Omental fat pad (tissue), 4 donors: ENCODE data around the gene CCM2L. TPM values are rescaled to one million over a fixed set of nuclear protein-coding genes. Genes with fewer than 3 reads are reported as not detected.

Experiments used
- ATAC-seq: fragments of 150-250 bp; one replicate; pipeline ENCODE4 v1.9.1; 2016; ENCODE audit warnings: mild to moderate bottlenecking, moderate library complexity; ENCODE audit not compliant: low FRiP score
- DNase-seq: peaks from one replicate; pipeline ENCODE4 v3.0.0-alpha.2; 2019; ENCODE audit warnings: low spot score
- CTCF ChIP-seq, 3 donors: fragments of 450-650 bp; IDR thresholded peaks; one replicate each; pipeline ENCODE4 v1.5.1; 2016 to 2017; ENCODE audit warnings: antibody characterized with exemption in 3 of 3, mild to moderate bottlenecking in 3 of 3, moderate library complexity in 2 of 3
- total RNA-seq, 4 donors: library from RNA; depleted of rRNA; stranded (reverse); fragments of >200 nt; gene quantifications; one replicate each; pipeline ENCODE4 v1.1.0, GENCODE V29; 2016

The CCM2L gene
- total RNA-seq, 4 donors from 2014 or later: 2.4 to 41.6 (median 6.7) TPM

GRCh38 chr20:31991339-31991705, 18.9 kb upstream of the CCM2L start:
- no peak for TF ChIP-seq CTCF (IDR thresholded peaks at IDR 0.05)
- DNase-seq: no peak
- no peak for ATAC-seq

DNA sequence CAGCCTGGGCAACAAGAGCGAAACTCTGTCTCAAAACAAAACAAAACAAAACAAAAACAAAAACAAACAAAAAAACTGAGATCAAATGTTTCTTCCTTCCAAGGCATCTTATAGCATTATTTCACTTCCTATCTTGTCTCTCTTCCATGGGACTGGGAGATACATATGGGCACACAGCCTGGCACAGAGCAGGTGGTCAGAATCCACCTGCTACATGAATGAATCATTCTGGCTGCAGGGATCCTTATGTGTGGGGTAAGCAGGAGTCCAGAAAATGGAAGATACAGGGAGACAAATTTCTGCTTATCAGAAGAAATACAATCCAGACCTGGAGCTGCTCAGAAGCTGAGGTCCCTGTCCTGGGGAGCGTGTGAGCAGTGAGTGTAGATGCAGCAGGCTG, 18.2 kb upstream of the CCM2L start:
- DNase-seq: no peak
- no peak for TF ChIP-seq CTCF (IDR thresholded peaks at IDR 0.05)
- ATAC-seq: no peak

DNA sequence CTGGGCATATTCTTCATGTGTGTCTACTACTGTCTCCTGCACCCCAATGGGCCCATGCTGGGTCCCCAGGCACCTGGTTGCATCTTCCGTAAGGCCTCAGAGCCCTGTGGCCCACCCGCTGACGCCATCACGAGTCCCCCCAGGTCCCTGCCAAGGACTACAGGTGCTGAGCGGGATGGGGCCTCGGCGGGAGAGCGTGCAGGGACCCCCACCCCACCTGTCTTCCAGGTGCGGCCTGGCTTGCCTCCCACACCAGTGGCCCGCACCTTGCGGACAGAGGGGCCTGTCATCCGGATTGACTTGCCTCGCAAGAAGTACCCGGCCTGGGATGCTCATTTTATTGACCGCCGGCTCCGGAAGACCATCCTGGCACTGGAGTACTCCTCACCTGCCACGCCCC, 13.2 kb upstream of the CCM2L start:
- no peak for ATAC-seq
- no peak for TF ChIP-seq CTCF (IDR thresholded peaks at IDR 0.05)
- no peak for DNase-seq

DNA sequence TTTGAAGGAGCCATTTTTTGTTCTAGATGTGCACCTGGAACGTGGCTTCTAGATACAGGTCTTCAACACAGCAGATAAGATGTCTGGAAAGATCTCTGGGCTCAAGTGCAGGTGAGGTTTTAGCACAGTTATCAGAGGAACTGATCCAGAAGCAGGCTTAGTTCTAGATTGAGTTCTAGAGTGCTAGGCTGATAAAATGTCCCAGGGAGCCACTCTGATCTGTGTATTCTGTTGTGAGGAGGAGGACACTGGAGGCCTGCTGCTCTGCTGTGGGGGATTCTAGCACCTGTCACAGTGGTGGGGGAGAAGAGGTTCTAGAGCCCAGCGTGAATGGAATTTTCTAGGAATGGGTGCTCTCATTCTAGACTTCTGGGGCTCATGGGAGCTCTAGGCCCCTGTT, 12.0 kb upstream of the CCM2L start:
- DNase-seq: no peak
- ATAC-seq: no peak

DNA sequence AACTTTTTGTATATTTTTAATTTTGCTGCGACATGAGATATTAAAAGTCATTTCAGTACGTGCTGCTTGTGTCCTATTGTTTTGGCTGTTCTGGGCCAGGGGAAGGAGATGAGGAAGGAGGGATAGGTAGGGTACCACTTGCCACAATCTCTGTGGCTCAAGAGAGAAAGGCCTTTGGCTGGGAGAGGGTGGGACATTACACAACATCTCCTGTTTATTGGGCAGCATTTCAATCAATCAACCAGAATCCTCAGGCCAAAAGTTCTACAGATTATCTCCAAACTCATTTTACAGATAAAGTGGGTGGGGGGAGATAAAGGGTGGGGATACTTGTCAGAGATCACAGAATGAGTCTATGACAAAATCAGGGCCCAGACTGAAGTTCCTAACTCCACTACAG, 6.9 kb upstream of the CCM2L start:
- TF ChIP-seq CTCF (IDR thresholded peaks at IDR 0.05): no peak
- no peak for DNase-seq
- ATAC-seq: no peak

More for the DNA sequence above, 12.0 kb upstream of the CCM2L start:
- no peak for TF ChIP-seq CTCF (IDR thresholded peaks at IDR 0.05)

DNA sequence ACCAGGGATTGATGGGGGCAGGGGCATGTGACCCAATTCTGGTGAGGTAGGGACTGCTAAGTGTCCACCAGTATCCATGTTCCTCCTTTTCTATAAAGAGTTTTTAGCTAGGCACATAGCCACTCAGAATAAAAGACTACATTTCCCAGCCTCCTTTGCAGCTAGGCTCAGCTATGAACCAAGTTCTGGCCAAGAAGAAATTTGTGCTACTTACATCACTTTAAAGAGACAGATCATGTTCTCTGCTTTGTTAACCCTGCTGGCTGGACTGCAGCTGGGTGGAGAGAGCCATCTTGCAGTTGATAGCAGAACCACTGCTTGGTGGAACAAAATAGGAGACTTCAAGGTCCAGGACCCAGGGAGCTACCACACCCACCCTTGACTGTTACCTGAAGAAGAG, 5.3 kb upstream of the CCM2L start:
- no peak for DNase-seq
- ATAC-seq: no peak
- TF ChIP-seq CTCF (IDR thresholded peaks at IDR 0.05): no peak

DNA sequence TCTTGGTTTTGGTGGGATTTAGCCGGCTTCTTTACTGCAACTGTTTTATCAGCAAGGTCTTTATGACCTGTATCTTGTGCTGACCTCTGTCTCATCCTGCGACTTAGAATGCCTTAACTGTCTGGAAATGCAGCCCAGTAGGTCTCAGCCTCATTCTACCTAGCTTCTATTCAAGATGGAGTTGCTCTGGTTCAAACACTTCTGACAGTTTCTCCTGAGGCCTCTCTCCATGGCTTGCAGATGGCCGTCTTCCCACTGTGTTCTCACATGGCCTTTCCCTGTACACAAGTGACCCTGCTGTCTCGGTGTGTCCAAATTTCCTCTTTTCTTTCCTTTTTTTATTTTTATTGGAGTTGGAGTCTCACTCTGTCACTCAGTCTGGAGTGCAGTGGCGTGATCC, 4.2 kb upstream of the CCM2L start:
- no peak for DNase-seq
- no peak for ATAC-seq
- TF ChIP-seq CTCF (IDR thresholded peaks at IDR 0.05): no peak
